ENCODE results near the gene BIRC6.

DNA sequence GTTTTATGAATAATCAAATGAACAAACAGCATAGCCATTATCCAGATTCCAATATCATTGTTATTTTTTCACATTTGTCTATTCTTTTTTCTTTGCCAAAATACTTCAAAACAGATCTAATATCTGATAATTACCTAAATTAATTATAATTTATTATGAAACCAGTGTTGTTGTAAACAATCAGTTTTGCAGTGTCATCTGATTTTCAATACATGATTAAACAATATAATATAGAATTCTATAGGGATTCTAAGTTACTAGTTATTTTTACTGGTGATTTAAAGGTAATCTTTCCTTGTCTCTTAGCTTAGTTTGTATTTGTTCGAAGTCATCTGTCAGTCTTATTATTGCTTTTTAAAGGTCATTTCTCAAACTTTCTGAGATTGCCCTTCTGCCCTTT is 101.0 kb downstream of the BIRC6 start:
- no peak for TF ChIP-seq POLR2A (IDR thresholded peaks at IDR 0.05)
- TF ChIP-seq, protein P1, sequence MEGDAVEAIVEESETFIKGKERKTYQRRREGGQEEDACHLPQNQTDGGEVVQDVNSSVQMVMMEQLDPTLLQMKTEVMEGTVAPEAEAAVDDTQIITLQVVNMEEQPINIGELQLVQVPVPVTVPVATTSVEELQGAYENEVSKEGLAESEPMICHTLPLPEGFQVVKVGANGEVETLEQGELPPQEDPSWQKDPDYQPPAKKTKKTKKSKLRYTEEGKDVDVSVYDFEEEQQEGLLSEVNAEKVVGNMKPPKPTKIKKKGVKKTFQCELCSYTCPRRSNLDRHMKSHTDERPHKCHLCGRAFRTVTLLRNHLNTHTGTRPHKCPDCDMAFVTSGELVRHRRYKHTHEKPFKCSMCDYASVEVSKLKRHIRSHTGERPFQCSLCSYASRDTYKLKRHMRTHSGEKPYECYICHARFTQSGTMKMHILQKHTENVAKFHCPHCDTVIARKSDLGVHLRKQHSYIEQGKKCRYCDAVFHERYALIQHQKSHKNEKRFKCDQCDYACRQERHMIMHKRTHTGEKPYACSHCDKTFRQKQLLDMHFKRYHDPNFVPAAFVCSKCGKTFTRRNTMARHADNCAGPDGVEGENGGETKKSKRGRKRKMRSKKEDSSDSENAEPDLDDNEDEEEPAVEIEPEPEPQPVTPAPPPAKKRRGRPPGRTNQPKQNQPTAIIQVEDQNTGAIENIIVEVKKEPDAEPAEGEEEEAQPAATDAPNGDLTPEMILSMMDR (IDR thresholded peaks at IDR 0.05), result no peak

Measured in uterus (tissue), 2 donors.